Activated T-cell treated with anti-CD3 and anti-CD28 coated beads for 24 hours (primary cell): ENCODE measurements around the gene AIDA.
"Not testable (repeated sequence)": the region's sequence is repeated elsewhere in the genome, so short reads cannot be mapped to it uniquely, and the experiment has no call there.

ENCODE experiments used
- DNase-seq: peaks from one replicate; pipeline ENCODE4 v3.0.0-alpha.2; 2020; ENCODE audit warnings: low read depth

The AIDA gene

GRCh38 chr1:222712253-222713090, at the start of gene AIDA, which contains the start of gene BROX:
Gene AIDA, minus strand, starts transcription at chr1:222712491. Its CDS starts 174 bp downstream, at chr1:222712317.
Gene BROX, plus strand, starts transcription at chr1:222712564. Its CDS starts 3,136 bp downstream, at chr1:222715700.
- peak; percentile 93 for DNase-seq

- DNase-seq: no peak
Observed at GRCh38 chr1:222761083-222761482, 48.8 kb upstream of the AIDA start.

GRCh38 chr1:222759451-222760035, 47.3 kb upstream of the AIDA start:
- DNase-seq: no peak

GRCh38 chr1:222757646-222758268, 45.5 kb upstream of the AIDA start:
- no peak for DNase-seq

- no peak for DNase-seq
Observed at GRCh38 chr1:222754366-222755139, 42.3 kb upstream of the AIDA start.

GRCh38 chr1:222751255-222751654, 39.0 kb upstream of the AIDA start:
- DNase-seq: no peak

GRCh38 chr1:222750651-222751050, 38.4 kb upstream of the AIDA start:
- DNase-seq: no peak

GRCh38 chr1:222749927-222750326, 37.6 kb upstream of the AIDA start:
- no peak for DNase-seq

- not testable (repeated sequence) for DNase-seq
Observed at GRCh38 chr1:222741630-222742457, 29.6 kb upstream of the AIDA start.

GRCh38 chr1:222739929-222740328, 27.6 kb upstream of the AIDA start:
- no peak for DNase-seq

GRCh38 chr1:222739465-222739864, 27.2 kb upstream of the AIDA start:
- DNase-seq: no peak

- no peak for DNase-seq
Observed at GRCh38 chr1:222736972-222737371, 24.7 kb upstream of the AIDA start, which contains the start of gene FAM177B. Gene FAM177B, plus strand, starts transcription at chr1:222737202. Its CDS starts 9,344 bp downstream, at chr1:222746546.

- DNase-seq: no peak
Observed at GRCh38 chr1:222736470-222736869, 24.2 kb upstream of the AIDA start.

GRCh38 chr1:222734740-222735139, 22.4 kb upstream of the AIDA start:
- no peak for DNase-seq

GRCh38 chr1:222732216-222733159, 20.2 kb upstream of the AIDA start:
- DNase-seq: no peak

GRCh38 chr1:222730866-222731265, 18.6 kb upstream of the AIDA start:
- DNase-seq: no peak

- DNase-seq: no peak
Observed at GRCh38 chr1:222728746-222729145, 16.5 kb upstream of the AIDA start.

GRCh38 chr1:222716393-222716792, 4.1 kb upstream of the AIDA start:
- no peak for DNase-seq

GRCh38 chr1:222713091-222713961, 1.0 kb upstream of the AIDA start:
- DNase-seq: peak; percentile 86
